Activated naive CD8-positive, alpha-beta T cell treated with anti-CD3 and anti-CD28 coated beads, Interleukin-2, amount 10 ng/mL, durations not matched to agents 7 days and 5 days (primary cell): ENCODE results near the gene CTSG. TPM values are rescaled to one million over a fixed set of nuclear protein-coding genes. Genes with fewer than 3 reads are reported as not detected.

Source experiments
- ATAC-seq: fragments of 150-1000 bp; cut with Tn5 transposase; one replicate; pipeline ENCODE4 v1.10.0; 2021; ENCODE audit warnings: low read depth, moderate library complexity
- POLR2A ChIA-PET: fragments of 350-600 bp; sonication (Branson Sonifier 250); formaldehyde crosslinking; loops from one replicate; lab custom pipeline; 2021; ENCODE audit warnings: antibody characterized with exemption; lab: Charles Lee
- DNase-seq: peaks from one replicate; pipeline ENCODE4 v3.0.0; 2021
- H3K27ac Mint-ChIP-seq: one replicate; pipeline ENCODE4 v1.8.0; 2022; ENCODE audit warnings: mild to moderate bottlenecking, mixed read lengths
- H3K27me3 Mint-ChIP-seq: one replicate; pipeline ENCODE4 v1.8.0; 2022; ENCODE audit warnings: mild to moderate bottlenecking, moderate library complexity, mixed read lengths
- H3K36me3 Mint-ChIP-seq: one replicate; pipeline ENCODE4 v1.8.0; 2021; ENCODE audit warnings: mild to moderate bottlenecking, mixed read lengths
- H3K4me1 Mint-ChIP-seq: one replicate; pipeline ENCODE4 v1.8.0; 2021; ENCODE audit warnings: mixed read lengths
- H3K4me3 Mint-ChIP-seq: one replicate; pipeline ENCODE4 v1.8.0; 2022; ENCODE audit warnings: mild to moderate bottlenecking, moderate library complexity, mixed read lengths
- H3K9me3 Mint-ChIP-seq: one replicate; pipeline ENCODE4 v1.8.0; 2021; ENCODE audit warnings: mixed read lengths
- total RNA-seq, 2 experiments: library from RNA; stranded (reverse); gene quantifications; one replicate each; pipeline ENCODE4 v1.2.3, GENCODE V29; 2021

CTSG gene, protein sequence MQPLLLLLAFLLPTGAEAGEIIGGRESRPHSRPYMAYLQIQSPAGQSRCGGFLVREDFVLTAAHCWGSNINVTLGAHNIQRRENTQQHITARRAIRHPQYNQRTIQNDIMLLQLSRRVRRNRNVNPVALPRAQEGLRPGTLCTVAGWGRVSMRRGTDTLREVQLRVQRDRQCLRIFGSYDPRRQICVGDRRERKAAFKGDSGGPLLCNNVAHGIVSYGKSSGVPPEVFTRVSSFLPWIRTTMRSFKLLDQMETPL
- total RNA-seq: not detected

DNA sequence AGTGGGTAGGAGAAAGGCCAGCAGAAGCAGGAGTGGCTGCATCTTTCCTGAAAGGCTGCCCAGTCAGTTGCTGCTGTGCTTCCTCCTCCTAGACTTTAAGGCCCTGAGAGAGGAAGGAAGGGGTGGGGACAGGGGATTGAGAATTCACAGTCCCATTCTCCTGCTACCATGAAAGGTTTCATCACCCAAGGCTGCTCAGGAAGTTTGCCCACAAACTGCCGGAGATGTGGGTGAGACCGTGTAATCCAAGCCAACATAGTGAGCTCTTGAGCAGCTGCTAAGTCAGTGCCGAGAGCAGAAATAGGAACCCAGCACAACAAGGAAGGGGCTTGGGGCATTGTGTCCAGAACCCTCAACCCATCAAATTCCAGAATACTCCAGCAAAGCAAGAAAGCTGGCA is at the start of gene CTSG:
Gene CTSG (minus strand): TSS at position 69 of the 400 bp plus-strand sequence. CDS start 27 bp downstream, at position 42.
- H3K4me3 Mint-ChIP-seq: no peak within 1 kb of the TSS
- peaks cover 9% of the 10 kb centered on the region for H3K4me1 Mint-ChIP-seq
- no peak for ATAC-seq

DNA sequence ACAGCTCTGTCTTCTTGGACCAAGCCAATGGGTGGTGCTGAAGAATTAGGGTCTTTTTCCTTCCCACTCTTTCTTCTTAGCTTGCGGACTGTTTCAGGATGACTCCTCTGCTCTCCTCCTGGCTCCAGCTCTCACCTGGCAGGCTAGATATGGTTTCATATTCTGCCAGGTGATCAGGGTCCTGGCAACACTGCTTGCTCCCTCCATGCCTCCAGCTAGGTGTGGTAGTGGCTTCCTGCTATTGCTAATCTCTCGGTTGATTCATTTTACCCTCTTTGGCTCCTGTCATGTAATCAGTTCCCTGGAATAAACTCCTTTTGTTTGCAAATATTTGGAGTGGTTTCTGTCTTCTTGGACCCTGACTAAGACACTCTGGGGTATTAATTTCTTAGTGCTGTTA is 37.7 kb upstream of the CTSG start:
- peaks cover 17% of the 10 kb centered on the region for H3K36me3 Mint-ChIP-seq

More for the DNA sequence above, at the start of gene CTSG:
- no peaks in the 10 kb centered on the region for H3K9me3 Mint-ChIP-seq
- no peaks in the 10 kb centered on the region for H3K36me3 Mint-ChIP-seq
- peaks cover 14% of the 10 kb centered on the region for H3K27me3 Mint-ChIP-seq
- no peak for DNase-seq
- POLR2A ChIA-PET: no interaction called here
- peak within 1 kb of the TSS; percentile 9 for H3K27ac Mint-ChIP-seq

GRCh38 chr14:24613241-24613640 is 37.2 kb upstream of the CTSG start:
- peaks cover 40% of the 10 kb centered on the region for H3K4me1 Mint-ChIP-seq
- POLR2A ChIA-PET: no interaction called here
- H3K36me3 Mint-ChIP-seq: peaks cover 15% of the 10 kb centered on the region
- DNase-seq (no peak), ATAC-seq (no peak)
- no peak overlapping the region for H3K27ac Mint-ChIP-seq
- peaks cover 4% of the 10 kb centered on the region for H3K27me3 Mint-ChIP-seq
- H3K4me3 Mint-ChIP-seq: no peak overlapping the region
- peaks cover 7% of the 10 kb centered on the region for H3K9me3 Mint-ChIP-seq

More for the DNA sequence above, 37.7 kb upstream of the CTSG start:
- H3K4me3 Mint-ChIP-seq: no peak overlapping the region
- H3K27ac Mint-ChIP-seq: no peak overlapping the region
- DNase-seq: no peak
- no peak for ATAC-seq
- H3K9me3 Mint-ChIP-seq: peaks cover 7% of the 10 kb centered on the region
- H3K27me3 Mint-ChIP-seq: peaks cover 4% of the 10 kb centered on the region
- POLR2A ChIA-PET: no interaction called here
- H3K4me1 Mint-ChIP-seq: peaks cover 35% of the 10 kb centered on the region

GRCh38 chr14:24612196-24612595 is 36.1 kb upstream of the CTSG start:
- Mint-ChIP-seq H3K36me3 (peaks cover 12% of the 10 kb centered on the region), H3K4me1 (peaks cover 51% of the 10 kb centered on the region), H3K9me3 (peaks cover 2% of the 10 kb centered on the region), H3K27ac (peak overlapping the region; percentile 7), H3K27me3 (no peaks in the 10 kb centered on the region), H3K4me3 (no peak overlapping the region)
- DNase-seq: no peak
- POLR2A ChIA-PET: no interaction called here
- no peak for ATAC-seq

GRCh38 chr14:24609655-24610344 is 33.8 kb upstream of the CTSG start, which contains the start of gene GZMH:
GZMH (minus strand) TSS chr14:24609685; CDS start chr14:24609613, 72 bp downstream.
- H3K4me3 Mint-ChIP-seq: peak within 1 kb of the TSS; percentile 81
- no peaks in the 10 kb centered on the region for H3K27me3 Mint-ChIP-seq
- H3K4me1 Mint-ChIP-seq: peaks cover 69% of the 10 kb centered on the region
- peak; percentile 35 for ATAC-seq
- no peak for DNase-seq
- POLR2A ChIA-PET: interaction anchor here (0.6 to 3.8 kb wide), 9 partner anchors 19 to 180 kb away, joined by 3 to 31 read pairs (median 4); partner anchors contain the start of genes CBLN3, GZMB and KHNYN
- H3K36me3 Mint-ChIP-seq: peaks cover 10% of the 10 kb centered on the region
- H3K27ac Mint-ChIP-seq: peak within 1 kb of the TSS; percentile 97
- peaks cover 2% of the 10 kb centered on the region for H3K9me3 Mint-ChIP-seq

- peaks cover 65% of the 10 kb centered on the region for H3K4me1 Mint-ChIP-seq
- ATAC-seq (peak; percentile 67), DNase-seq (no peak)
- POLR2A ChIA-PET: interaction anchor here (0.5 to 3.8 kb wide), 9 partner anchors 19 to 178 kb away, joined by 3 to 31 read pairs (median 4); partner anchors contain the start of genes CBLN3, GZMB and KHNYN
- H3K9me3 Mint-ChIP-seq: peaks cover 2% of the 10 kb centered on the region
- peak overlapping the region; percentile 81 for H3K4me3 Mint-ChIP-seq
- peak overlapping the region; percentile 97 for H3K27ac Mint-ChIP-seq
- no peaks in the 10 kb centered on the region for H3K27me3 Mint-ChIP-seq
- peaks cover 10% of the 10 kb centered on the region for H3K36me3 Mint-ChIP-seq
Measured at GRCh38 chr14:24607635-24608514, 31.8 kb upstream of the CTSG start.

DNA sequence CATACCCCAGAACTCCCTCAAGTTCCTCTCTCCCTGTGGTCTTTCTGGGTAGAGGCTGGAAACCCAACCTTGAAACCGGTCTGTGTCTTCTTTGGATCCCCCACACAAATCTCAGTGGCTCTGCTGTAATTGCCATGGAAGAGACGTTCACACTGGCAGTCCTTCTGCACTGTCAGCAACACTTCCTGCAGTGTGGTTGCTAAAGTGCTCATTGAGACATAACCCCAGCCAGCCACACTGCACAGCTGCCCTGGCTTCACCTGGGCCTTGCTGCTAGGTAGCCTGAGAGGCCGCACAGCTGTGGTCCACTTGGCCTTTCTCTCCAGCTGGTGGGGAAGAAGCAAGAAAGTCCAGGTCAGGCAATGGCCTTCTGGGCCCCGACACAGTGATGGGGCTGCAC is 31.0 kb upstream of the CTSG start:
- Mint-ChIP-seq H3K27ac (peak overlapping the region; percentile 97), H3K4me1 (peaks cover 58% of the 10 kb centered on the region), H3K27me3 (no peaks in the 10 kb centered on the region), H3K36me3 (peaks cover 5% of the 10 kb centered on the region), H3K4me3 (peak overlapping the region; percentile 81), H3K9me3 (peaks cover 2% of the 10 kb centered on the region)
- POLR2A ChIA-PET: interaction anchor here (0.8 to 3.8 kb wide), 8 partner anchors 20 to 164 kb away, joined by 3 to 31 read pairs (median 7); partner anchors contain the start of gene GZMB
- ATAC-seq: peak; percentile 51
- peak; percentile 45 for DNase-seq

- Mint-ChIP-seq H3K27ac (peak overlapping the region; percentile 97), H3K36me3 (peaks cover under 1% of the 10 kb centered on the region), H3K9me3 (peaks cover 2% of the 10 kb centered on the region), H3K4me3 (peak overlapping the region; percentile 81), H3K27me3 (no peaks in the 10 kb centered on the region), H3K4me1 (peaks cover 54% of the 10 kb centered on the region)
- DNase-seq (no peak), ATAC-seq (no peak)
- POLR2A ChIA-PET: interaction anchor here (0.8 to 3.8 kb wide), 9 partner anchors 28 to 163 kb away, joined by 3 to 20 read pairs (median 5); partner anchors contain the start of gene GZMB
Measured at GRCh38 chr14:24606297-24606696, 30.2 kb upstream of the CTSG start.

DNA sequence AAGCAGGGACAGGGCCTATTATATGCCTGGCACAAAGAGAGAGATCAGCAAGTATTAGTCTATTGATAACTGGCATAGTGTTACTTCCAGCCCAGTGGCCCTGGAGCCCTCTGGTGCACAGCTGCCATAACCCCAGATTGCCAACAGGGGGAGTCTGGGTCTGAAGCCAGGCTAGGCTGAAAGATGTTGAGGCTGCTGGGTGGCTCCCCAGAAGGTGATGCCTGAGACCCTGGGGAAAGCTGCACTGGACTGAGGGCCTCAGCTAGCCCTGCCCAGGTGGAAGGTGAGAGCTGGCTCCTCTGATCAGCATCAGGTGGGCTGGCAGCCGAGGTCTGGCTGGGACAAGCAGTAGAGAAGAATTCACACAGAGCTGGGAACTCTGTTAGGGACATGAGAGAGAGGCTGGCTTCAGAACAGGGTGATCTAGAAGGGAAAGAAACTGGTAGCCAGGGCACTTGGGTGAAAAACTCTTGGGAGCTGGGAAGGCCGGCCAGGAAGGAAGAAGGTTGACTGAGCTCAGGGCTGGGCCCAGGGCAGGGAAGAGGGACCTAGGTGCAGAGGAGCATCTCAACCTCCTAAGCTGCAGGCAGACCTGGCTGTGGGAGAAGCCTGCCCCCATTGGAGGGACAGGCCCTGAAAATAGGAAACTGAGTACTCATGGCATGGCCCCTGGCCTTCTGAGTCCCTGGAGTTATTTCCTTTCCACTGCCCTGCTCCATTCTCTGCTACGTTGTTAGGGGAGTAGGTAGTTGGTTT is 29.6 kb upstream of the CTSG start:
- peak overlapping the region; percentile 97 for H3K27ac Mint-ChIP-seq
- peaks cover 2% of the 10 kb centered on the region for H3K9me3 Mint-ChIP-seq

GRCh38 chr14:24597403-24597802 is 21.4 kb upstream of the CTSG start:
- Mint-ChIP-seq H3K36me3 (peaks cover 36% of the 10 kb centered on the region), H3K4me1 (peaks cover 14% of the 10 kb centered on the region), H3K27ac (peak overlapping the region; percentile 6), H3K9me3 (peaks cover 34% of the 10 kb centered on the region), H3K27me3 (peaks cover 4% of the 10 kb centered on the region), H3K4me3 (peak overlapping the region; percentile 31)
- POLR2A ChIA-PET: no interaction called here
- ATAC-seq (peak; percentile 47), DNase-seq (no peak)

More for the DNA sequence above, 29.6 kb upstream of the CTSG start:
- Mint-ChIP-seq H3K27me3 (no peaks in the 10 kb centered on the region), H3K4me3 (peak overlapping the region; percentile 81), H3K4me1 (peaks cover 54% of the 10 kb centered on the region), H3K36me3 (no peaks in the 10 kb centered on the region)
- peak; percentile 78 for DNase-seq
- POLR2A ChIA-PET: interaction anchor here (0.6 to 1.8 kb wide), 7 partner anchors 28 to 363 kb away, joined by 3 to 11 read pairs (median 4); partner anchors contain the start of gene GZMB
- peak; percentile 80 for ATAC-seq

DNA sequence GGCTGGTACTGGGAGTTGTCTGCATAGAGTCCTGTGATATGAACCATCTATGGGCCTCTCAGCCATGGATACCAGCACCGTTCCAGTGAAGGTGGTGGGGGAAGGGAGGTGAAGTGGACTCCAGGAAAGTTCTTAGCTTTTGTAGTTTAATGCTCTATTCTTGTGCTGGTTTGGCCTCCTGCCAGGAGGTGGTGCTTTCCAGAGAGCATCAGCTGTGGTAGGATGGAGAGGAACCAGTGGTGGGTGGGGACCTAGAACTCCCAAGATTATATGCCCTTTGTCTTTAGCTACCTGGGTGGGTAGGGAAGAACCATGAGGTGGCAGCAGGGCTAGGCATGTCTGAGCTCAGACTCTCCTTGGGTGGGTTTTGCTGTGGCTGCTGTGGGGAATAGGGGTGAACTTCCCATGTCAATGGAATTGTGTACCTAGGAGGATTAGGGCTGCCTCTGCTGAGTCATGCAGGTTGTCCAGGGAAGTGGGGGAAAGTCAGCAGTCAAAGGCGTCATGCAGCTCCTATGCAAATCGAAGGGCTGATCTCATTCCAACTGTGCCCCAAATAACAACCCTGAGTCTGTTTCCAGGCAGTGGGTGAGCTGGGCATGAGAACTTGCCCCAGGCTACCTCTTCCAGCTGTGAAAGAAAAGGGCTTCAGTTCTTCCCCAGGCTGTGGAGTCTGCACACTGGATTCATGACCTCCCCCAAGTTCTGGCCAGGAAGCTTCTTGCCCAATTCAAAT is 19.2 kb upstream of the CTSG start:
- peak overlapping the region; percentile 39 for H3K27ac Mint-ChIP-seq
- peaks cover 14% of the 10 kb centered on the region for H3K4me1 Mint-ChIP-seq
- DNase-seq: no peak
- peaks cover 39% of the 10 kb centered on the region for H3K36me3 Mint-ChIP-seq
- POLR2A ChIA-PET: no interaction called here
- peaks cover 10% of the 10 kb centered on the region for H3K27me3 Mint-ChIP-seq
- no peak overlapping the region for H3K4me3 Mint-ChIP-seq
- no peak for ATAC-seq
- H3K9me3 Mint-ChIP-seq: peaks cover 42% of the 10 kb centered on the region
